ENCODE results near the gene GAB2. TPM values are rescaled to one million over a fixed set of nuclear protein-coding genes. Genes with fewer than 3 reads are reported as not detected.
A peak's percentile ranks its signal among the peaks of the same experiment; 100 is the strongest.

GAB2 gene
- total and polyA plus RNA-seq, 8 donors = 18.8 to 59.6 (median 19.7) TPM

DNA sequence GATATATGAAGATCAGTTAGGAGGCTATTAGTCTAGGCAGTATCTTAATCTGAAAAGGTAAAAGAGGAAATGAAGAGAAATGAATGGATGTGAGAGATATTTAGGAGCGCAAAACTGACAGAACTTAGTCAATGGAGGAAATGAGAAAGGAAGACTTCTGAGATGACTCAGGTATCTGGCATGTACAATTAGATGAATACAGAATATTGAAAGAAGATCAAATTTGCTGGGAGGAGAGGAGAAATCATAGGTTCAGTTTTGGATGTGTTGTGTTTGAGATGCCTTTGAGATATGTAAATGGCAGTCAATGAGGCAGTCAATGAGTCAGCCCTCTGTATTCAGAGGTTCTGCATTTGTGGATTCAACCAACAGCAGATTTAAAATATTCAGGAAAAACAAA is 42.9 kb upstream of the GAB2 start:
- Histone ChIP-seq H3K9me3 (no peaks in the 10 kb centered on the region), H3K4me1 (no peaks in the 10 kb centered on the region), H3K27me3 (no peaks in the 10 kb centered on the region), H3K36me3 (peaks cover 0 to 48% of the 10 kb centered on the region in 2 donors), H3K4me3 (no peak overlapping the region), H3K27ac (no peak overlapping the region)
- DNase-seq (no peak), ATAC-seq (no peak)
- TF ChIP-seq, protein P1, sequence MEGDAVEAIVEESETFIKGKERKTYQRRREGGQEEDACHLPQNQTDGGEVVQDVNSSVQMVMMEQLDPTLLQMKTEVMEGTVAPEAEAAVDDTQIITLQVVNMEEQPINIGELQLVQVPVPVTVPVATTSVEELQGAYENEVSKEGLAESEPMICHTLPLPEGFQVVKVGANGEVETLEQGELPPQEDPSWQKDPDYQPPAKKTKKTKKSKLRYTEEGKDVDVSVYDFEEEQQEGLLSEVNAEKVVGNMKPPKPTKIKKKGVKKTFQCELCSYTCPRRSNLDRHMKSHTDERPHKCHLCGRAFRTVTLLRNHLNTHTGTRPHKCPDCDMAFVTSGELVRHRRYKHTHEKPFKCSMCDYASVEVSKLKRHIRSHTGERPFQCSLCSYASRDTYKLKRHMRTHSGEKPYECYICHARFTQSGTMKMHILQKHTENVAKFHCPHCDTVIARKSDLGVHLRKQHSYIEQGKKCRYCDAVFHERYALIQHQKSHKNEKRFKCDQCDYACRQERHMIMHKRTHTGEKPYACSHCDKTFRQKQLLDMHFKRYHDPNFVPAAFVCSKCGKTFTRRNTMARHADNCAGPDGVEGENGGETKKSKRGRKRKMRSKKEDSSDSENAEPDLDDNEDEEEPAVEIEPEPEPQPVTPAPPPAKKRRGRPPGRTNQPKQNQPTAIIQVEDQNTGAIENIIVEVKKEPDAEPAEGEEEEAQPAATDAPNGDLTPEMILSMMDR (IDR thresholded peaks at IDR 0.05) = no peak
- intact Hi-C loops (cut with DNase I) = no loop called here

DNA sequence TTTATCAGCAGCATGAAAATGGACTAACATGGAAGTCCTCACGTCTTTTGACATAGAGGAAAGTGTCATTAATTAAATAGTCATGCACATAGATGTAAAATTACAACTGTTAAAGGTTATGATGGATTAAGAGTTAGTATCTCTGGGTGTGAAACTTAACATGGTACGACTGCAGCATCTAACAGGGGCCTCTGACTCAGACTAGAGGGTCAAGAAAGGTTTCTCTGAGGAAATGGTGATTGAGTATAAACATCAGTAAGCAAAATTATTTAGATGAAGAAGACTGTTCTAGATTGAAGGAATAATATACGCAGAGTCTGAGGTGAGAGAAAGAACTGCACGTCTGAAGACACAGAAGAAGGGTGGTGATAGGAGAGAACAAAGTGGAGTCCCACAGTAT is 42.1 kb upstream of the GAB2 start:
- no peak overlapping the region for H3K4me3 ChIP-seq
- no peaks in the 10 kb centered on the region for H3K4me1 ChIP-seq
- H3K27ac ChIP-seq = no peak overlapping the region
- ATAC-seq = no peak
- TF ChIP-seq, protein P1 (IDR thresholded peaks at IDR 0.05) = no peak
- no peak for DNase-seq
- peaks cover 0 to 41% of the 10 kb centered on the region in 2 donors for H3K36me3 ChIP-seq
- no peaks in the 10 kb centered on the region for H3K9me3 ChIP-seq
- intact Hi-C loops (cut with DNase I) = no loop called here
- no peaks in the 10 kb centered on the region for H3K27me3 ChIP-seq

- Histone ChIP-seq H3K9me3 (no peaks in the 10 kb centered on the region), H3K27ac (no peak overlapping the region), H3K36me3 (peaks cover 0 to 23% of the 10 kb centered on the region in 2 donors), H3K4me1 (no peaks in the 10 kb centered on the region), H3K27me3 (no peaks in the 10 kb centered on the region), H3K4me3 (no peak overlapping the region)
- DNase-seq (no peak), ATAC-seq (no peak)
- TF ChIP-seq, protein P1 (IDR thresholded peaks at IDR 0.05) = no peak
- intact Hi-C loops (cut with DNase I) = no loop called here
Measured at GRCh38 chr11:78457448-78457847, 39.8 kb upstream of the GAB2 start.

DNA sequence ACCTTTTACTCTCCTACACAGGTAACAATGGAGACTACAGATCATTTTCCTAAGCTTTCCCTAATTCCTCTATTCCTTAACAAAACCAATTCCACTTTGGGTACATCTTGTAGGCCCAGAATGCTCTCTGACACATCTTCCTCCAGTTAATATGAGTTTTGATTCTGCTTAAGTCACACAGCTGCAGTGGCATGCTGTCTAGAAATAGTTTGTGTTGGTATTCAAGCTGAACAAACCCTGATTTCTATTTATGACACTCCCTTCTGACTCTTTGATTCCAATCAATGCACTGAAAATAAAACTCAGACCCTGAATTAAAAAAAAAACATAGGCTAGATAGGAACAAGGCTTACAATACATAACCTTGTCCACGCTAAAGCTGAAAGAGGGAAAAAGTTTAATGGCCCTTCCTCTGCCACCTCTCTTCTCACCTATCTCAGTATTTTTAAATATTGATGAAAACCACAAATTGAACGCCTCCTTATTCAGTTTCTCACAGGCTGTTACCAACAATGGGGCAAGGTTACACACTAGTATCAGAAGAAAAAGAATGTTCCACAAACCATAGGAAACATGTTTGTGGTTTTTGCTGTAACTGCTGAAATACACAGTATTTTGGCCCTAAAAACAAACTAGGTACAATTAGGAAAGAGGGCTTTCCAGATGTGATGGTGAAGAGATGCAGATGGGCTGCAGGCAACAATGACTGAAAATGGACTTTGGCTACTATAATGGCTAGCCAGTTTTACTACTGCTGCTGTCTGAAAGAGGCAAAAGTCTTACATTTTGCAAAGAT is 35.7 kb upstream of the GAB2 start:
- TF ChIP-seq, protein P1 (IDR thresholded peaks at IDR 0.05) = no peak
- DNase-seq (no peak), ATAC-seq (no peak)
- no peaks in the 10 kb centered on the region for H3K4me1 ChIP-seq
- H3K27ac ChIP-seq = no peak overlapping the region
- no peaks in the 10 kb centered on the region for H3K9me3 ChIP-seq
- no peak overlapping the region for H3K4me3 ChIP-seq
- intact Hi-C loops (cut with DNase I) = no loop called here
- no peaks in the 10 kb centered on the region for H3K27me3 ChIP-seq
- peaks cover 0 to 5% of the 10 kb centered on the region in 2 donors for H3K36me3 ChIP-seq

DNA sequence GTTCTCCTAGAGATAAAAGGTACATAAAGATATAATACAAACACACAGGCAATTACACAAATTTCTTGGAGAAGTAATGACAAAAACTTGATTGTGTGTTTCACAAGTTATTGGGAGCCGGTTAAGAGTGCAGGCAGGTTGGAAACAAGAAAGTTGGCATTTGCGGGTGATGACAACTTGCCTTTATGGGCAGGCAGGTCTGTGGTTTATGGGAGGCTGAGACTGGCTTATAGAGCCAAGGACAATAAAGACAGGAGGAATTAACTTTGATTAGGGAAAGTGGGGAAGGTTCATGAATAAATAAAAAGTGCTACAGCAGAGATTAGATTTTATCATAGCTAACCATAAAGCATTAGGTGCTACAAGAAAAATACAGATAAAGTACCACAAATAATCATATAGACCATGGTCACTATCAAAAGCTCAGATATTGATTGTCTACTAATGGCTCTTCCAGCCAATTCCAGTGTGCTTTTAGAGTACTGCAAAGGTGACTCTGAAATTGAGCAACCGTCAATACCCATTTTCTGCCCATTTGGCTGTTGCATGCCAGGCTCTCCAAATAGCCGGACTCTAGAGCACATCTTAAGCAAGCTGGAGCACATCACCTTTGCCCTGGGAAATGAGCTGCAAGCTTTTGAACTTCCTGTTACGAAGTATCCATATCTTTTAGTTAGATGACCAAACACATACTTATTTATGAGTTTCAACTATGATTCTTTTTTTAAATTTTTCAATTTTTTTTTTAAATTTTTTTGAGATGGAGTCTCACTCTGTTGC is 33.9 kb upstream of the GAB2 start:
- H3K4me1 ChIP-seq = no peaks in the 10 kb centered on the region
- H3K9me3 ChIP-seq = no peaks in the 10 kb centered on the region
- no peak overlapping the region for H3K4me3 ChIP-seq
- intact Hi-C loops (cut with DNase I) = no loop called here
- ATAC-seq = peak; percentile 23
- H3K27me3 ChIP-seq = no peaks in the 10 kb centered on the region
- H3K36me3 ChIP-seq = peaks cover 0 to 4% of the 10 kb centered on the region in 2 donors
- DNase-seq = no peak
- TF ChIP-seq, protein P1 (IDR thresholded peaks at IDR 0.05) = no peak
- H3K27ac ChIP-seq = no peak overlapping the region

Measured in left lung (tissue), 10 donors.